Measurements from ENCODE around the gene SNAP47.

SNAP47 gene

GRCh38 chr1:227769047-227769935 is 34.1 kb downstream of the SNAP47 start:
- no peaks in the 10 kb centered on the region for H3K9me2 ChIP-seq (replicated peaks; ENCODE audit: low read depth, low read length)
- peaks cover 9% of the 10 kb centered on the region for H3F3A ChIP-seq (ENCODE audit: low read depth)
- peaks cover 26% of the 10 kb centered on the region for H3K4me1 ChIP-seq (ENCODE audit: insufficient read depth, low read length, poor library complexity, severe bottlenecking)
- H3K4me3 ChIP-seq (ENCODE audit: low read length, poor library complexity, severe bottlenecking), result no peak overlapping the region
- no peaks in the 10 kb centered on the region for H3K27me3 ChIP-seq (ENCODE audit: insufficient read depth, low read length, poor library complexity, severe bottlenecking)
- H3K36me3 ChIP-seq (ENCODE audit: insufficient read depth, low read length), result peaks cover 50% of the 10 kb centered on the region; the same call in 1 of the 2 replicates
- no peak overlapping the region for H2AFZ ChIP-seq (ENCODE audit: low read length)
- H3K9me3 ChIP-seq (ENCODE audit: insufficient read depth, low read depth, low read length), result no peaks in the 10 kb centered on the region
- no peak overlapping the region for H3K4me2 ChIP-seq (ENCODE audit: low read depth, low read length, poor library complexity, severe bottlenecking)
- no peak for TF ChIP-seq EZH2phosphoT487 (IDR thresholded peaks at IDR 0.05; ENCODE audit: borderline replicate concordance)
- TF ChIP-seq CTCF (conservative IDR thresholded peaks at IDR 0.05; ENCODE audit: low read length), result no peak
- H4K20me1 ChIP-seq (ENCODE audit: insufficient read depth, low read length, poor library complexity, severe bottlenecking), result peaks cover 11% of the 10 kb centered on the region
- no peak overlapping the region for H3K9ac ChIP-seq (ENCODE audit: low read depth, low read length, poor library complexity, severe bottlenecking)
- H3K79me2 ChIP-seq (ENCODE audit: insufficient read depth, low read length), result peaks cover 9% of the 10 kb centered on the region; the same call in 1 of the 2 replicates

- Histone ChIP-seq H3K9ac (ENCODE audit: low read depth, low read length, poor library complexity, severe bottlenecking) (no peak overlapping the region), H2AFZ (ENCODE audit: low read length) (no peak overlapping the region), H3K4me2 (ENCODE audit: low read depth, low read length, poor library complexity, severe bottlenecking) (no peak overlapping the region), H3K79me2 (ENCODE audit: insufficient read depth, low read length) (peaks cover 7% of the 10 kb centered on the region; the same call in 1 of the 2 replicates), H4K20me1 (ENCODE audit: insufficient read depth, low read length, poor library complexity, severe bottlenecking) (peaks cover 11% of the 10 kb centered on the region), H3K4me1 (ENCODE audit: insufficient read depth, low read length, poor library complexity, severe bottlenecking) (peaks cover 24% of the 10 kb centered on the region), H3K36me3 (ENCODE audit: insufficient read depth, low read length) (peaks cover 48% of the 10 kb centered on the region; the same call in 1 of the 2 replicates), H3K4me3 (ENCODE audit: low read length, poor library complexity, severe bottlenecking) (no peak overlapping the region), H3K9me3 (ENCODE audit: insufficient read depth, low read depth, low read length) (no peaks in the 10 kb centered on the region), H3K9me2 (replicated peaks; ENCODE audit: low read depth, low read length) (no peaks in the 10 kb centered on the region), H3K27me3 (ENCODE audit: insufficient read depth, low read length, poor library complexity, severe bottlenecking) (no peaks in the 10 kb centered on the region), H3F3A (ENCODE audit: low read depth) (peaks cover 9% of the 10 kb centered on the region)
- TF ChIP-seq EZH2phosphoT487 (IDR thresholded peaks at IDR 0.05; ENCODE audit: borderline replicate concordance), result no peak
- TF ChIP-seq CTCF (conservative IDR thresholded peaks at IDR 0.05; ENCODE audit: low read length), result no peak
These were observed 34.8 kb downstream of the SNAP47 start for GRCh38 chr1:227769936-227770494.

- Histone ChIP-seq H3K4me3 (ENCODE audit: low read length, poor library complexity, severe bottlenecking) (no peak overlapping the region), H2AFZ (ENCODE audit: low read length) (no peak overlapping the region), H3K9ac (ENCODE audit: low read depth, low read length, poor library complexity, severe bottlenecking) (no peak overlapping the region)
These were observed 35.6 kb downstream of the SNAP47 start for GRCh38 chr1:227770812-227771211.

More at GRCh38 chr1:227770812-227771211, 35.6 kb downstream of the SNAP47 start:
- Histone ChIP-seq H4K20me1 (ENCODE audit: insufficient read depth, low read length, poor library complexity, severe bottlenecking) (peaks cover 4% of the 10 kb centered on the region), H3K9me3 (ENCODE audit: insufficient read depth, low read depth, low read length) (no peaks in the 10 kb centered on the region), H3K79me2 (ENCODE audit: insufficient read depth, low read length) (no peaks in the 10 kb centered on the region), H3K36me3 (ENCODE audit: insufficient read depth, low read length) (peaks cover 45% of the 10 kb centered on the region; the same call in 1 of the 2 replicates), H3F3A (ENCODE audit: low read depth) (peaks cover 9% of the 10 kb centered on the region), H3K4me2 (ENCODE audit: low read depth, low read length, poor library complexity, severe bottlenecking) (no peak overlapping the region), H3K4me1 (ENCODE audit: insufficient read depth, low read length, poor library complexity, severe bottlenecking) (peaks cover 16% of the 10 kb centered on the region), H3K9me2 (replicated peaks; ENCODE audit: low read depth, low read length) (no peaks in the 10 kb centered on the region), H3K27me3 (ENCODE audit: insufficient read depth, low read length, poor library complexity, severe bottlenecking) (no peaks in the 10 kb centered on the region)
- TF ChIP-seq CTCF (conservative IDR thresholded peaks at IDR 0.05; ENCODE audit: low read length) (no peak), EZH2phosphoT487 (IDR thresholded peaks at IDR 0.05; ENCODE audit: borderline replicate concordance) (no peak)

Measured in Loucy (cell line).